ENCODE measurements around the gene ITFG1. TPM values are rescaled to one million over a fixed set of nuclear protein-coding genes. Genes with fewer than 3 reads are reported as not detected.

The ITFG1 gene
- total RNA-seq, 5 donors from 2014 or later (not counting 1 experiment from before 2014, with no cell fraction given): 17.6 to 33.9 (median 22.6) TPM

DNA sequence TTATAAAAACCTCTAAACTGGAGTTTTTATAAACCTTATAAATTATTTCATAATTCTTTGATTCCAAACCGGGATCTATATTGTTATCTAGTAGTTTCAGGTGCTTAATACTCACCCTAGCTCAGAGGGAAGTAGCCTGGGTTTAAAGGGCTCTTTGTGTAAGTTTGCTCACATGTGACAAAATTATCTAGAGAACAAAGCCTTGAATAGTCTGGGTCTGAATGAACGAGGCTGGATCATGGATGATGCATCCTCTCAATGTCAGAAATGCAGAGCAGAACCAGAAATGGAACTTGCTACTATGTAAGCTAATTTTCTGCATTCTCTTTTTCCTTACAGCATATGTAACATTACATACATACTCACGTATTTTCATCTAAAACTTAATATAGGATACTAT lies 213.2 kb downstream of the ITFG1 start:
- CTCF ChIA-PET: no interaction called here
- WGBS (ENCODE audit: insufficient coverage): no CpG with 5 or more reads among the region's 3 CpGs

DNA sequence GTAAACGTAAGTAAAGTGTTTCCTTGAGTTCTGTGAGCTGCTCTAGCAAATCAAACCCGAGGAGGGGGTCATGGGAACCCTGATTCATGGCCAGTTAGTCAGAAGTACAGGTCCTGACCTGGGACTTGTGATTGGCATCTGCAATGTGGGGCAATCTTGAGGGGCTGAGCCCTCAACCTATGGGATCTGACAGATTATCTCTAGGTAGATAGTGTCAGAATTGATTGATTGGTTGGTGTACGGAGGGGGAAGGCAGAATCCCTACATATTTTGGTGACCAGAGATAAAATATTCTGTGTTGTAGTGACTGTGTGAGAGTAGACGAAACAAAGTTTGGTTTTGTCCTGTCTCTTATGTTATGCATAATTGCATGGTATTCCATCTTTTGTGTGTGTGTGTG lies 216.7 kb downstream of the ITFG1 start:
- H3K9me3 Mint-ChIP-seq: no peaks in the 10 kb centered on the region

More for the DNA sequence above, 213.2 kb downstream of the ITFG1 start:
- Mint-ChIP-seq H3K4me1 (no peaks in the 10 kb centered on the region), H3K27me3 (no peaks in the 10 kb centered on the region), H3K4me3 (no peak overlapping the region), H3K27ac (no peak overlapping the region), H3K9me3 (no peaks in the 10 kb centered on the region), H3K36me3 (peaks cover 29% of the 10 kb centered on the region)
- no peak for DNase-seq
- H3K4me1 ChIP-seq (ENCODE audit: control insufficient read depth in 1 of 2, extremely low read depth in 1 of 2, insufficient read depth in 2 of 2, low read length in 2 of 2): no peaks in the 10 kb centered on the region
- POLR2A ChIA-PET: no interaction called here
- H3K4me3 ChIP-seq (ENCODE audit: control insufficient read depth in 1 of 2, extremely low read depth in 1 of 2, low read length in 1 of 2): no peak overlapping the region
- ATAC-seq (replicated peaks in 1 of 4): no peak
- H3K27ac ChIP-seq (ENCODE audit: low read length): no peak overlapping the region
- H3K9me3 ChIP-seq: no peaks in the 10 kb centered on the region
- H3K27me3 ChIP-seq (replicated peaks in 1 of 2; ENCODE audit: control insufficient read depth in 2 of 2, extremely low read depth in 1 of 2, insufficient read depth in 2 of 2, low read length in 1 of 2): no peaks in the 10 kb centered on the region
- H3K36me3 ChIP-seq (ENCODE audit: control insufficient read depth in 2 of 2, extremely low read depth in 1 of 2, insufficient read depth in 1 of 2, low read length in 1 of 2): peaks cover 0 to 2% of the 10 kb centered on the region in 2 donors

GRCh38 chr16:47241061-47241460 lies 219.8 kb downstream of the ITFG1 start:
- H3K36me3 Mint-ChIP-seq: peaks cover 51% of the 10 kb centered on the region
- ChIA-PET POLR2A (interaction anchor here in 1 of 2 donors (0.6 kb wide), 1 partner anchor 164 kb away, joined by 7 read pairs; no protein-coding TSS in a partner anchor), CTCF (no interaction called here)

More for the DNA sequence above, 216.7 kb downstream of the ITFG1 start:
- 69% methylated on average over 2 of the region's 4 CpGs for WGBS (ENCODE audit: insufficient coverage)
- Histone ChIP-seq H3K36me3 (ENCODE audit: control insufficient read depth in 2 of 2, extremely low read depth in 1 of 2, insufficient read depth in 1 of 2, low read length in 1 of 2) (no peaks in the 10 kb centered on the region), H3K27me3 (replicated peaks in 1 of 2; ENCODE audit: control insufficient read depth in 2 of 2, extremely low read depth in 1 of 2, insufficient read depth in 2 of 2, low read length in 1 of 2) (no peaks in the 10 kb centered on the region), H3K4me3 (ENCODE audit: control insufficient read depth in 1 of 2, extremely low read depth in 1 of 2, low read length in 1 of 2) (no peak overlapping the region), H3K27ac (ENCODE audit: low read length) (no peak overlapping the region), H3K9me3 (no peaks in the 10 kb centered on the region), H3K4me1 (ENCODE audit: control insufficient read depth in 1 of 2, extremely low read depth in 1 of 2, insufficient read depth in 2 of 2, low read length in 2 of 2) (no peaks in the 10 kb centered on the region)
- ChIA-PET CTCF (no interaction called here), POLR2A (no interaction called here)
- H3K4me1 Mint-ChIP-seq: no peaks in the 10 kb centered on the region
- no peak for DNase-seq
- no peaks in the 10 kb centered on the region for H3K27me3 Mint-ChIP-seq
- H3K4me3 Mint-ChIP-seq: no peak overlapping the region
- peaks cover 39% of the 10 kb centered on the region for H3K36me3 Mint-ChIP-seq
- H3K27ac Mint-ChIP-seq: no peak overlapping the region
- ATAC-seq (replicated peaks in 1 of 4): no peak

DNA sequence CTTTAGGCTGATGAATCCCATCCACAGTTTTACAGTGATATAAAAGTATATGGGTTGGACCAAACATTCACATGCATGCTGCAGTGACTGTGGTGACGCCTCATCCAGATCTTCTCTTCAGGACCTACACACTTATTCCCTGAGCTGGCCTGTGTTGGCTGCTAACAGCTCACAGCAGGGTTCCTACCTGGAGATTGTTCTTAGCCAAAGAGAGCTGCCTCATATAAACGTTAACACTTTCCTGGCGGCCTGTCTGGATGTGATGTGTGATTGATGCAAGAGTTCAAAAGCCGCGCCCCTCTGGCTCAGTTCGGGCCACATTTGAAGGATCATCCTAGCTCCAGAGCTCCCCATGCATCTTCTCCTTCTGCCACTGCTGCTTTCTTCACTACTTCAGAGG lies 224.1 kb downstream of the ITFG1 start:
- Histone ChIP-seq H3K36me3 (ENCODE audit: control insufficient read depth in 2 of 2, extremely low read depth in 1 of 2, insufficient read depth in 1 of 2, low read length in 1 of 2) (peaks cover 0 to 7% of the 10 kb centered on the region in 2 donors), H3K27ac (ENCODE audit: low read length) (no peak overlapping the region), H3K4me3 (ENCODE audit: control insufficient read depth in 1 of 2, extremely low read depth in 1 of 2, low read length in 1 of 2) (no peak overlapping the region), H3K27me3 (replicated peaks in 1 of 2; ENCODE audit: control insufficient read depth in 2 of 2, extremely low read depth in 1 of 2, insufficient read depth in 2 of 2, low read length in 1 of 2) (no peaks in the 10 kb centered on the region), H3K4me1 (ENCODE audit: control insufficient read depth in 1 of 2, extremely low read depth in 1 of 2, insufficient read depth in 2 of 2, low read length in 2 of 2) (no peaks in the 10 kb centered on the region), H3K9me3 (no peaks in the 10 kb centered on the region)
- no peak for ATAC-seq (replicated peaks in 1 of 4)
- Mint-ChIP-seq H3K4me1 (no peaks in the 10 kb centered on the region), H3K36me3 (peaks cover 72% of the 10 kb centered on the region), H3K9me3 (no peaks in the 10 kb centered on the region), H3K4me3 (no peak overlapping the region), H3K27me3 (no peaks in the 10 kb centered on the region), H3K27ac (no peak overlapping the region)
- no peak for DNase-seq
- WGBS (ENCODE audit: insufficient coverage): no CpG with 5 or more reads among the region's 6 CpGs
- CTCF ChIA-PET: no interaction called here
- POLR2A ChIA-PET: no interaction called here

More at GRCh38 chr16:47241061-47241460, 219.8 kb downstream of the ITFG1 start:
- no peak overlapping the region for H3K4me3 Mint-ChIP-seq
- no peaks in the 10 kb centered on the region for H3K9me3 Mint-ChIP-seq
- Histone ChIP-seq H3K9me3 (no peaks in the 10 kb centered on the region), H3K4me1 (ENCODE audit: control insufficient read depth in 1 of 2, extremely low read depth in 1 of 2, insufficient read depth in 2 of 2, low read length in 2 of 2) (no peaks in the 10 kb centered on the region), H3K4me3 (ENCODE audit: control insufficient read depth in 1 of 2, extremely low read depth in 1 of 2, low read length in 1 of 2) (no peak overlapping the region), H3K27me3 (replicated peaks in 1 of 2; ENCODE audit: control insufficient read depth in 2 of 2, extremely low read depth in 1 of 2, insufficient read depth in 2 of 2, low read length in 1 of 2) (no peaks in the 10 kb centered on the region), H3K36me3 (ENCODE audit: control insufficient read depth in 2 of 2, extremely low read depth in 1 of 2, insufficient read depth in 1 of 2, low read length in 1 of 2) (no peaks in the 10 kb centered on the region), H3K27ac (ENCODE audit: low read length) (no peak overlapping the region)
- no peaks in the 10 kb centered on the region for H3K4me1 Mint-ChIP-seq
- H3K27ac Mint-ChIP-seq: no peak overlapping the region
- H3K27me3 Mint-ChIP-seq: no peaks in the 10 kb centered on the region
- ATAC-seq (replicated peaks in 1 of 4): no peak
- no peak for DNase-seq

GRCh38 chr16:47230296-47230695 lies 230.6 kb downstream of the ITFG1 start:
- H3K4me1 Mint-ChIP-seq: no peaks in the 10 kb centered on the region
- POLR2A ChIA-PET: no interaction called here
- no peaks in the 10 kb centered on the region for H3K9me3 ChIP-seq
- DNase-seq (no peak), ATAC-seq (replicated peaks in 1 of 4) (no peak)
- peaks cover 0 to 7% (median 2%) of the 10 kb centered on the region in 3 donors for H3K9me3 Mint-ChIP-seq
- no peak overlapping the region for H3K4me3 Mint-ChIP-seq
- H3K4me1 ChIP-seq (ENCODE audit: control insufficient read depth in 1 of 2, extremely low read depth in 1 of 2, insufficient read depth in 2 of 2, low read length in 2 of 2): no peaks in the 10 kb centered on the region
- H3K36me3 ChIP-seq (ENCODE audit: control insufficient read depth in 2 of 2, extremely low read depth in 1 of 2, insufficient read depth in 1 of 2, low read length in 1 of 2): peaks cover 0 to 7% of the 10 kb centered on the region in 2 donors
- peaks cover 69% of the 10 kb centered on the region for H3K36me3 Mint-ChIP-seq
- no peak overlapping the region for H3K4me3 ChIP-seq (ENCODE audit: control insufficient read depth in 1 of 2, extremely low read depth in 1 of 2, low read length in 1 of 2)
- no peaks in the 10 kb centered on the region for H3K27me3 Mint-ChIP-seq
- H3K27ac Mint-ChIP-seq: no peak overlapping the region
- CTCF ChIA-PET: no interaction called here
- no peaks in the 10 kb centered on the region for H3K27me3 ChIP-seq (replicated peaks in 1 of 2; ENCODE audit: control insufficient read depth in 2 of 2, extremely low read depth in 1 of 2, insufficient read depth in 2 of 2, low read length in 1 of 2)
- no peak overlapping the region for H3K27ac ChIP-seq (ENCODE audit: low read length)
- 84% methylated on average over 6 of the region's 6 CpGs for WGBS (ENCODE audit: insufficient coverage)

DNA sequence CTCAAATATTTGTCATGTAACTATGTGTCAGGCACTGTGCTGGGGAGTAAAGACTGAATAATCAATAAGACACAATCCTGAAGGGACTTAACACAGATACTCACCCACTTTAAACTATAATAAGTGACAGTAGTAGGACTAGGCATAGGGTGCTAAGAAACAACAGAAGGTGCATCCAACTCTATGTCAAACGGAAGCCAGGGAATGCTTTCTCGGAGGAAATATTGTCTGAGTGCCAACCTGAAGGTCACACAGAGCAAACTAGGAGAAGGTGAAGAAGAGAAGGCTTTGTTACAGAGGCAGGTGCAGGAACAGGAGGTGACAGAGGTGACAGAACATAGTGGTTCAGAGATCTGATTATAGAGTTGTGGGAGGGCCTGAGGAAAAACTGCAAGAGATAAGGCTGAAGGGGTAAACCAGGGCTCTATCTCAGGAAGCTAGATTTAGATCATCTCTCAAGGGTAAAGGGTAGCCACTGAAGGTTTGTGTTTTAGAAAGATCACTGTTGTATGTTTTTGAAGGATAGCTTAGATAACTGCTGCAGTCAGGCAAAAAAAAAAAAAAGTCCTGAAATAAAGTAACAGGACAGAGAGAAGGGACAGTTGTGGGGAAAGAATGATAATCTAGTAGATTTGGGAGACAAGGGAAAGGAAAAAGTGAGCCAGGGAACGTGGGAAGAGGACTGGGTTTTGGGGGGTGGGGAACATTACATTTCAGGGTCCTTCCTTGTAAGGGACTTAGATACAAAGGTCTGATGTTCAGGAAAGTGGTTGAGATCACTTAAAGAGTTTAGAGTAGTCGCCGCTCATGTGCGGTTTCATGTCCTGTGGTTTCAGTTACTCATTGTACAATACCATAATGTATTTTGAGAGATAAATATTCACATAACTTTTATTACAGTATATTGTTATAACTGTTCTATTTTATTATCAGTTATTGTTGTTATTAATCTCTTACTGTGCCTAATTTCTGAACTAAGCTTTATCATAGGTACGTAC lies 231.5 kb downstream of the ITFG1 start:
- H3K27me3 Mint-ChIP-seq: no peaks in the 10 kb centered on the region
- no peak overlapping the region for H3K4me3 ChIP-seq (ENCODE audit: control insufficient read depth in 1 of 2, extremely low read depth in 1 of 2, low read length in 1 of 2)
- H3K36me3 Mint-ChIP-seq: peaks cover 70% of the 10 kb centered on the region
- CTCF ChIA-PET: interaction anchor here in 1 of 2 donors (0.6 kb wide), 1 partner anchor 206 kb away, joined by 3 read pairs; no protein-coding TSS in a partner anchor
- no peak overlapping the region for H3K27ac ChIP-seq (ENCODE audit: low read length)
- peaks cover 0 to 4% of the 10 kb centered on the region in 2 donors for H3K36me3 ChIP-seq (ENCODE audit: control insufficient read depth in 2 of 2, extremely low read depth in 1 of 2, insufficient read depth in 1 of 2, low read length in 1 of 2)
- no peaks in the 10 kb centered on the region for H3K4me1 Mint-ChIP-seq
- no peaks in the 10 kb centered on the region for H3K27me3 ChIP-seq (replicated peaks in 1 of 2; ENCODE audit: control insufficient read depth in 2 of 2, extremely low read depth in 1 of 2, insufficient read depth in 2 of 2, low read length in 1 of 2)
- H3K9me3 ChIP-seq: no peaks in the 10 kb centered on the region
- H3K27ac Mint-ChIP-seq: no peak overlapping the region
- WGBS (ENCODE audit: insufficient coverage): 91% methylated on average over 3 of the region's 7 CpGs
- no peak for DNase-seq
- POLR2A ChIA-PET: interaction anchor here in 1 of 2 donors (0.5 kb wide), 1 partner anchor 399 kb away, joined by 4 read pairs; no protein-coding TSS in a partner anchor
- H3K4me1 ChIP-seq (ENCODE audit: control insufficient read depth in 1 of 2, extremely low read depth in 1 of 2, insufficient read depth in 2 of 2, low read length in 2 of 2): no peaks in the 10 kb centered on the region
- ATAC-seq (replicated peaks in 1 of 4): no peak
- peaks cover 1 to 13% (median 7%) of the 10 kb centered on the region in 3 donors for H3K9me3 Mint-ChIP-seq
- no peak overlapping the region for H3K4me3 Mint-ChIP-seq

All from T-cell (primary cell).